Measurements from ENCODE around the gene TOP3A. TPM values are rescaled to one million over a fixed set of nuclear protein-coding genes. Genes with fewer than 3 reads are reported as not detected.

The TOP3A gene
- total RNA-seq, 1 experiment from 2014 or later: 48.8 TPM

- Histone ChIP-seq H3K4me3 (replicated peaks in 1 of 2; ENCODE audit: low read depth in 1 of 2, low read length in 2 of 2) (no peak overlapping the region), H3K4me2 (ENCODE audit: low read length) (no peak overlapping the region), H4K20me1 (ENCODE audit: insufficient read depth) (no peaks in the 10 kb centered on the region), H3K4me1 (ENCODE audit: control insufficient read depth in 1 of 2, insufficient read depth in 2 of 2, low read length in 2 of 2) (no peaks in the 10 kb centered on the region), H3K9me3 (ENCODE audit: control insufficient read depth in 1 of 2, insufficient read depth in 1 of 2, low read depth in 1 of 2, low read length in 2 of 2) (no peaks in the 10 kb centered on the region), H3K9ac (ENCODE audit: low read length) (no peak overlapping the region), H2AFZ (ENCODE audit: low read depth, low read length, poor library complexity, severe bottlenecking) (no peak overlapping the region), H3K27ac (ENCODE audit: low read depth, low read length) (no peak overlapping the region), H3K9me2 (ENCODE audit: insufficient read depth) (no peaks in the 10 kb centered on the region), H3K36me3 (ENCODE audit: control insufficient read depth in 1 of 2, insufficient read depth in 2 of 2, low read length in 2 of 2) (peaks cover 13 to 16% of the 10 kb centered on the region in 2 experiments), H3K27me3 (ENCODE audit: insufficient read depth, low read length) (no peaks in the 10 kb centered on the region), H3K79me2 (ENCODE audit: insufficient read depth, low read length) (no peaks in the 10 kb centered on the region)
- TF ChIP-seq ZFX (IDR thresholded peaks at IDR 0.05) (0 out of 2 replicates have a peak, but pooled peaks have one; percentile 3), CTCF (IDR thresholded peaks at IDR 0.05 in 2 of 3, conservative IDR thresholded peaks at IDR 0.05 in 1 of 3; ENCODE audit: borderline replicate concordance in 1 of 3, insufficient read depth in 1 of 3, low read depth in 2 of 3, low read length in 2 of 3) (peak in 2 of 3 experiments; percentile 4 to 30; a peak in 1 of 6 replicates), CEBPB (IDR thresholded peaks at IDR 0.05; ENCODE audit: low read depth) (no peak)
- RAD21 ChIA-PET (ENCODE audit: low non-redundant PET in 1 of 2, low total read pairs in 2 of 2, uncharacterized antibody in 2 of 2, unreplicated experiment in 2 of 2): no interaction called here
- POLR2A ChIA-PET: no interaction called here
- ATAC-seq (peak; percentile 64), DNase-seq (ENCODE audit: low read depth, low spot score) (no peak)
- CTCF ChIA-PET: no interaction called here
- no TSS peak for BruUV-seq (replicated peaks)
- intact Hi-C loops (cut with micrococcal nuclease): no loop called here
Measured at GRCh38 chr17:18241229-18241871, 73.4 kb downstream of the TOP3A start.

GRCh38 chr17:18240449-18240848 lies 74.3 kb downstream of the TOP3A start:
- ATAC-seq (no peak), DNase-seq (ENCODE audit: low read depth, low spot score) (no peak)
- no peaks in the 10 kb centered on the region for H3K27me3 ChIP-seq (ENCODE audit: insufficient read depth, low read length)
- peaks cover 0 to 7% of the 10 kb centered on the region in 2 experiments; a peak in 2 of 4 replicates for H3K4me1 ChIP-seq (ENCODE audit: control insufficient read depth in 1 of 2, insufficient read depth in 2 of 2, low read length in 2 of 2)
- no peak overlapping the region for H2AFZ ChIP-seq (ENCODE audit: low read depth, low read length, poor library complexity, severe bottlenecking)
- no peaks in the 10 kb centered on the region for H3K9me2 ChIP-seq (ENCODE audit: insufficient read depth)
- intact Hi-C loops (cut with micrococcal nuclease): no loop called here
- H3K79me2 ChIP-seq (ENCODE audit: insufficient read depth, low read length): no peaks in the 10 kb centered on the region
- ChIA-PET CTCF (no interaction called here), POLR2A (no interaction called here), RAD21 (ENCODE audit: low non-redundant PET in 1 of 2, low total read pairs in 2 of 2, uncharacterized antibody in 2 of 2, unreplicated experiment in 2 of 2) (no interaction called here)
- no peak for TF ChIP-seq CBX3 (IDR thresholded peaks at IDR 0.05; ENCODE audit: low read depth)
- no peak for TF ChIP-seq MAX (IDR thresholded peaks at IDR 0.05)
- no peak for TF ChIP-seq RAD21 (IDR thresholded peaks at IDR 0.05; ENCODE audit: low read depth)
- no peak for TF ChIP-seq ZFX (IDR thresholded peaks at IDR 0.05)
- no peak for TF ChIP-seq ZNF274 (IDR thresholded peaks at IDR 0.05; ENCODE audit: low read depth, low read length)
- TF ChIP-seq REST (IDR thresholded peaks at IDR 0.05; ENCODE audit: low read depth): no peak
- no peak for TF ChIP-seq CTCF (IDR thresholded peaks at IDR 0.05 in 2 of 3, conservative IDR thresholded peaks at IDR 0.05 in 1 of 3; ENCODE audit: borderline replicate concordance in 1 of 3, insufficient read depth in 1 of 3, low read depth in 2 of 3, low read length in 2 of 3)
- TF ChIP-seq ELF1 (IDR thresholded peaks at IDR 0.05; ENCODE audit: borderline replicate concordance, low read depth): no peak
- H3K9ac ChIP-seq (ENCODE audit: low read length): no peak overlapping the region
- no TSS peak for BruUV-seq (replicated peaks)
- H4K20me1 ChIP-seq (ENCODE audit: insufficient read depth): no peaks in the 10 kb centered on the region
- H3K27ac ChIP-seq (ENCODE audit: low read depth, low read length): no peak overlapping the region
- H3K4me3 ChIP-seq (replicated peaks in 1 of 2; ENCODE audit: low read depth in 1 of 2, low read length in 2 of 2): no peak overlapping the region
- H3K9me3 ChIP-seq (ENCODE audit: control insufficient read depth in 1 of 2, insufficient read depth in 1 of 2, low read depth in 1 of 2, low read length in 2 of 2): no peaks in the 10 kb centered on the region
- H3K36me3 ChIP-seq (ENCODE audit: control insufficient read depth in 1 of 2, insufficient read depth in 2 of 2, low read length in 2 of 2): peaks cover 4 to 7% of the 10 kb centered on the region in 2 experiments
- H3K4me2 ChIP-seq (ENCODE audit: low read length): no peak overlapping the region
